Endodermal cell (in vitro differentiated cells): ENCODE results near the gene OPN1LW. TPM values are rescaled to one million over a fixed set of nuclear protein-coding genes. Genes with fewer than 3 reads are reported as not detected.

ENCODE experiments used
- DNase-seq: peaks from one replicate; pipeline ENCODE4 v3.0.0-alpha.2; 2017
- H3K27ac ChIP-seq: 2 replicates; pipeline ENCODE4 v1.5.1; 2013; ENCODE audit warnings: mild to moderate bottlenecking, low read depth, low read length, moderate library complexity
- H3K27me3 ChIP-seq: 2 replicates; pipeline ENCODE4 v1.6.1; 2013; ENCODE audit warnings: mild to moderate bottlenecking, low read length, moderate library complexity; ENCODE audit not compliant: insufficient read depth, control insufficient read depth, poor library complexity, severe bottlenecking
- H3K36me3 ChIP-seq: 2 replicates; pipeline ENCODE4 v1.7.0; 2013; ENCODE audit warnings: mild to moderate bottlenecking, low read length, moderate library complexity; ENCODE audit not compliant: control insufficient read depth, insufficient read depth
- H3K4me1 ChIP-seq: one replicate; pipeline ENCODE4 v1.7.0; 2013; ENCODE audit warnings: low read length; ENCODE audit not compliant: control insufficient read depth, insufficient read depth
- H3K4me3 ChIP-seq: 2 replicates; pipeline ENCODE4 v1.5.1; 2013; ENCODE audit warnings: mild to moderate bottlenecking, low read length, moderate library complexity
- H3K9ac ChIP-seq: 2 replicates; pipeline ENCODE4 v1.6.1; 2013; ENCODE audit warnings: mild to moderate bottlenecking, low read length, moderate library complexity; ENCODE audit not compliant: poor library complexity, severe bottlenecking; ENCODE audit errors: extremely low read depth
- H3K9me3 ChIP-seq: 2 replicates; pipeline ENCODE4 v1.6.1; 2013; ENCODE audit warnings: mild to moderate bottlenecking, low read length, moderate library complexity; ENCODE audit not compliant: control insufficient read depth
- H3K27ac Mint-ChIP-seq: 2 replicates; pipeline ENCODE4 v1.8.0; 2020; ENCODE audit warnings: mixed read lengths
- H3K27me3 Mint-ChIP-seq: 2 replicates; pipeline ENCODE4 v1.8.0; 2021; ENCODE audit warnings: mild to moderate bottlenecking, mixed read lengths; ENCODE audit not compliant: insufficient read depth
- H3K36me3 Mint-ChIP-seq: 2 replicates; pipeline ENCODE4 v1.8.0; 2020; ENCODE audit warnings: low read depth, mixed read lengths
- H3K4me1 Mint-ChIP-seq: 2 replicates; pipeline ENCODE4 v1.8.0; 2020; ENCODE audit warnings: mixed read lengths
- H3K4me3 Mint-ChIP-seq: 2 replicates; pipeline ENCODE4 v1.8.0; 2020; ENCODE audit warnings: mild to moderate bottlenecking, moderate library complexity, mixed read lengths
- H3K9me3 Mint-ChIP-seq: 2 replicates; pipeline ENCODE4 v1.8.0; 2020; ENCODE audit warnings: mild to moderate bottlenecking, mixed read lengths
- WGBS, 2 experiments: methylation state at CpG; one replicate each; pipeline versions ENCODE4 v1.1.5 to v1.1.7; 2013; ENCODE audit warnings: missing lambda C conversion rate in 2 of 2, mixed read lengths in 1 of 2; ENCODE audit not compliant: insufficient coverage in 1 of 2, insufficient read length in 1 of 2; 5-methylcytosine and 5-hydroxymethylcytosine counted together
- total RNA-seq, 2 donors: library from RNA; stranded (reverse); fragmentation: NEBNext Ultra II Directional in 1 of 2; extraction: Animal tissue kit (Norgen Biotek cat#: 25700) in 1 of 2; gene quantifications; 2 replicates in 1 of 2; 3 replicates in 1 of 2; pipeline ENCODE4 v1.2.1, GENCODE V29; 2021
- TF ChIP-seq, protein P1 (sequence below): fragments of 200-600 bp; sonication (generic); conservative IDR thresholded peaks from 2 replicates; pipeline ENCODE4 v1.5.0; 2021; ENCODE audit warnings: antibody characterized with exemption, mild to moderate bottlenecking

The OPN1LW gene
- total RNA-seq, 2 donors from 2014 or later, result not detected

DNA sequence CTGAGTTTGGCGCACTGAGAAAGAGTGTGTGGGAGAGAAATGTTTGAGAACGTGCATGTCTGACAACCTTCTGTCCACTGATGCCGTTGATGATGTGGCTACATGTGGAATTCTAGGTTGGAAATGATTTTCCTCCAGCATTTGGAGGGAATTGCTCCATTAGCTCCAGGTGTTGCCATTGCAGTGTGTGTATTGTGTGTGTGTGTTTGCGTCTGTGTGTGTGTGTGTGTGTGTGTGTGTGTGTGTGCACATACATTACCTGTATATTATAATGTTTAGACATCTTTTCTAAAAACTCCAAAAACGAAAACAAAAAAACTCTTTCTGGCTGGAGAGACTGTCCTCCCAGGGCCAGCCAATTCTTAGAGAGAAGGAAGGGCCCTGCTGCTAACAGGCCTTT lies 28.3 kb upstream of the OPN1LW start:
- no peaks in the 10 kb centered on the region for H3K4me1 Mint-ChIP-seq
- H3K9me3 Mint-ChIP-seq, result peaks cover 69% of the 10 kb centered on the region
- Histone ChIP-seq H3K4me1 (no peaks in the 10 kb centered on the region), H3K27me3 (no peaks in the 10 kb centered on the region), H3K36me3 (no peaks in the 10 kb centered on the region), H3K27ac (no peak overlapping the region), H3K9ac (no peak overlapping the region), H3K4me3 (no peak overlapping the region), H3K9me3 (peaks cover 4% of the 10 kb centered on the region)
- WGBS, 2 experiments, result 98% methylated on average over 4 of the region's 5 CpGs; no CpG with 5 or more reads in 1 of the 2 experiments
- TF ChIP-seq, protein P1, sequence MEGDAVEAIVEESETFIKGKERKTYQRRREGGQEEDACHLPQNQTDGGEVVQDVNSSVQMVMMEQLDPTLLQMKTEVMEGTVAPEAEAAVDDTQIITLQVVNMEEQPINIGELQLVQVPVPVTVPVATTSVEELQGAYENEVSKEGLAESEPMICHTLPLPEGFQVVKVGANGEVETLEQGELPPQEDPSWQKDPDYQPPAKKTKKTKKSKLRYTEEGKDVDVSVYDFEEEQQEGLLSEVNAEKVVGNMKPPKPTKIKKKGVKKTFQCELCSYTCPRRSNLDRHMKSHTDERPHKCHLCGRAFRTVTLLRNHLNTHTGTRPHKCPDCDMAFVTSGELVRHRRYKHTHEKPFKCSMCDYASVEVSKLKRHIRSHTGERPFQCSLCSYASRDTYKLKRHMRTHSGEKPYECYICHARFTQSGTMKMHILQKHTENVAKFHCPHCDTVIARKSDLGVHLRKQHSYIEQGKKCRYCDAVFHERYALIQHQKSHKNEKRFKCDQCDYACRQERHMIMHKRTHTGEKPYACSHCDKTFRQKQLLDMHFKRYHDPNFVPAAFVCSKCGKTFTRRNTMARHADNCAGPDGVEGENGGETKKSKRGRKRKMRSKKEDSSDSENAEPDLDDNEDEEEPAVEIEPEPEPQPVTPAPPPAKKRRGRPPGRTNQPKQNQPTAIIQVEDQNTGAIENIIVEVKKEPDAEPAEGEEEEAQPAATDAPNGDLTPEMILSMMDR, result no peak
- DNase-seq, result no peak
- H3K27ac Mint-ChIP-seq, result no peak overlapping the region
- no peaks in the 10 kb centered on the region for H3K36me3 Mint-ChIP-seq
- no peaks in the 10 kb centered on the region for H3K27me3 Mint-ChIP-seq
- H3K4me3 Mint-ChIP-seq, result no peak overlapping the region

DNA sequence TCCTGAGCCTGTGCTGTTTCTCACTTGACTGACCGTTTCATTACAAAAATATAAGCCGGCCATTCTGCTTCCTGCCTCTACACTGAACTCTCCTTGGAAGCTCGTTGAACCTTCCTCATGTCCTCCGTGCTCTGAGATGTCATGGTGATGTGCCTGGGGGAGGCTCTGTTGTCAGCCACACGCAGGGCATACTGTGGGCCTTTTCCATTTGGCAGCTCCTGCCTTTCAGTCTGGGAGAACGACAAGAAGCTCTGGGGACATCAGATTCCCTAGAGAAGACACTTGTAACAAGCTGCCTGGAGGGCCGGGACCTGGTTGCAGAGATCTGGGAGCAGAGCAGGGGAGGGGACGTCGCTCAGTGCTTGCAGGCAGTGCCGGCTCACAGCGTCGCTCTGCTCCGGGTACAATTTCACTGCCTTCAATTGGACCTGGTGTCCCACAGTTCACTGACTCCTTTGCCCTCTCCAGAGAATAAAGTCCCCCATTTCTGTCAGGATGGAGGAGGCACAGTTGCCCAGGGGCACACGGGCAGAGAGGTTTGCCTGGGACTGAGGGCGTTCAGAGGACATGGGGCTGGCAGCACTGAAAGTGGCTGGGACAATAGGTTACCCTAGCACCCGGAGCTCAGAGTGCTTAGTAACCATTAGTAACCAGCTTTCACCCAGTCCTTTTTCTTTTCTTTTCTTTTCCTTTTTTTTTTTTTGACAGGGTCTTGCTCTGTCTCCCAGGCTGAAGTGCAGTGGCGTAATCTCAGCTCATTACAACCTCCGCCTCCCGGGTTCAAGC lies 27.4 kb upstream of the OPN1LW start:
- Mint-ChIP-seq H3K36me3 (no peaks in the 10 kb centered on the region), H3K4me3 (no peak overlapping the region), H3K4me1 (no peaks in the 10 kb centered on the region), H3K9me3 (peaks cover 71% of the 10 kb centered on the region), H3K27me3 (no peaks in the 10 kb centered on the region), H3K27ac (no peak overlapping the region)
- Histone ChIP-seq H3K9me3 (peaks cover 4% of the 10 kb centered on the region), H3K4me1 (no peaks in the 10 kb centered on the region), H3K9ac (no peak overlapping the region), H3K4me3 (no peak overlapping the region), H3K27me3 (no peaks in the 10 kb centered on the region), H3K36me3 (no peaks in the 10 kb centered on the region), H3K27ac (no peak overlapping the region)
- 72 to 89% methylated on average over 6 to 19 of the region's 19 CpGs for WGBS, 2 experiments
- TF ChIP-seq, protein P1, result no peak
- DNase-seq, result no peak

DNA sequence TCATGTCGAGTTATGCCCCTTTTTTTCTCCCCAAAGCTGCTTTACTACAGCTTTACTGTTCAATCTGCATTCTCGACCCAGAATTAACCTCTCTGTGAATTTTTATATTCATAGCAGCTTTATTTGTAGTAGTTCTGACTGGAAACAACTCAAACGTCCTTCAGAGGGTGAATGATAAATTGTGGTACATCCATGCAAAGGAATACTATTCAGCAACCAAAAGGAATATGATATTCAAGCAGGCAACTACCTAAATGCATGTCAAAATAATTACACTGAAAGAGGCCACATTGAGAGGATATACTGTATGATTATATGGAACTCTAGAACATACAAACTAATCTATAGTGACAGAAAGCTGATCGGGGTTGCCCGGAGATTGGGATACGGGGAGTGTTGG lies 26.5 kb upstream of the OPN1LW start:
- no peaks in the 10 kb centered on the region for H3K36me3 Mint-ChIP-seq
- H3K4me3 ChIP-seq, result no peak overlapping the region
- peaks cover 72% of the 10 kb centered on the region for H3K9me3 Mint-ChIP-seq
- no peak overlapping the region for H3K9ac ChIP-seq
- 94 to 100% methylated on average over 3 to 5 of the region's 6 CpGs for WGBS, 2 experiments
- no peaks in the 10 kb centered on the region for H3K4me1 ChIP-seq
- no peaks in the 10 kb centered on the region for H3K4me1 Mint-ChIP-seq
- no peak overlapping the region for H3K4me3 Mint-ChIP-seq
- no peak overlapping the region for H3K27ac ChIP-seq
- no peak for DNase-seq
- H3K27me3 ChIP-seq, result no peaks in the 10 kb centered on the region
- TF ChIP-seq, protein P1, result no peak
- H3K36me3 ChIP-seq, result no peaks in the 10 kb centered on the region
- H3K27ac Mint-ChIP-seq, result no peak overlapping the region
- H3K27me3 Mint-ChIP-seq, result no peaks in the 10 kb centered on the region
- peaks cover 4% of the 10 kb centered on the region for H3K9me3 ChIP-seq
